OCI-LY3 (cell line): Measurements from ENCODE around the gene GRID1.

Source experiments
- EZH2phosphoT487 ChIP-seq: fragments of 200-600 bp; shearing (Covaris generic); IDR thresholded peaks from 2 replicates; pipeline ENCODE4 v1.6.1; 2018; ENCODE audit warnings: antibody characterized with exemption, mixed run types, low read depth
- TF ChIP-seq, protein P1 (sequence below): fragments of 200-600, 300-600 bp; sonication (generic); IDR thresholded peaks from 2 replicates; pipeline ENCODE4 v1.5.1; 2014; ENCODE audit warnings: antibody characterized with exemption, low read length, low read depth

DNA sequence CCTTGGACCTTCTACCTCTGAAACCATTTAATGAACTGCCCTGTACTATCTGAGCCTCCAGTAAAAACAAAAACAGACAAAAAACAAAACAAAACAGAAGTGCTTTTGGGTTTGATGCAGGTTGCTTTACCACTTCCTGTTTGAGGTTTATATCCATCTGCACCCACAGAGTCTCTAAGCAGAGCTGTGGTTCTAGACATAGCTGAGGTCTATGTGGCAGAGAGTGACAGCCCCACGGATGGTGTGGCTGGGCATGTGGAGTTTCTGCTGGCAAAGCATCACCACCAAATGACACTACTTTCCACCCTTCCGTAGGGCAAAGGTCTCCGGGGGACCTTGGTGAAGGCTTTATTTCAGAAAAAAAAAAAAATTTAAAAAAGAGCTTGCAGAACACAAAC, 754.2 kb downstream of the GRID1 start:
- TF ChIP-seq, protein P1, sequence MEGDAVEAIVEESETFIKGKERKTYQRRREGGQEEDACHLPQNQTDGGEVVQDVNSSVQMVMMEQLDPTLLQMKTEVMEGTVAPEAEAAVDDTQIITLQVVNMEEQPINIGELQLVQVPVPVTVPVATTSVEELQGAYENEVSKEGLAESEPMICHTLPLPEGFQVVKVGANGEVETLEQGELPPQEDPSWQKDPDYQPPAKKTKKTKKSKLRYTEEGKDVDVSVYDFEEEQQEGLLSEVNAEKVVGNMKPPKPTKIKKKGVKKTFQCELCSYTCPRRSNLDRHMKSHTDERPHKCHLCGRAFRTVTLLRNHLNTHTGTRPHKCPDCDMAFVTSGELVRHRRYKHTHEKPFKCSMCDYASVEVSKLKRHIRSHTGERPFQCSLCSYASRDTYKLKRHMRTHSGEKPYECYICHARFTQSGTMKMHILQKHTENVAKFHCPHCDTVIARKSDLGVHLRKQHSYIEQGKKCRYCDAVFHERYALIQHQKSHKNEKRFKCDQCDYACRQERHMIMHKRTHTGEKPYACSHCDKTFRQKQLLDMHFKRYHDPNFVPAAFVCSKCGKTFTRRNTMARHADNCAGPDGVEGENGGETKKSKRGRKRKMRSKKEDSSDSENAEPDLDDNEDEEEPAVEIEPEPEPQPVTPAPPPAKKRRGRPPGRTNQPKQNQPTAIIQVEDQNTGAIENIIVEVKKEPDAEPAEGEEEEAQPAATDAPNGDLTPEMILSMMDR: no peak
- no peak for TF ChIP-seq EZH2phosphoT487
